Fibroblast of villous mesenchyme (primary cell): ENCODE results near the gene FEN1. TPM values are rescaled to one million over a fixed set of nuclear protein-coding genes. Genes with fewer than 3 reads are reported as not detected.
A peak's percentile ranks its signal among the peaks of the same experiment; 100 is the strongest.

Experiments
- DNase-seq: peaks from one replicate; pipeline ENCODE4 v3.0.0-alpha.2; 2010; ENCODE audit warnings: low read depth
- H3K4me3 ChIP-seq: 2 replicates; pipeline ENCODE4 v1.5.1; 2011; ENCODE audit warnings: low read depth, mild to moderate bottlenecking, low read length
- CTCF ChIP-seq: IDR thresholded peaks from 2 replicates; pipeline ENCODE4 v1.5.1; 2012; ENCODE audit warnings: low read depth, mild to moderate bottlenecking, low read length; ENCODE audit not compliant: insufficient read depth
- total RNA-seq: library from RNA; depleted of rRNA; stranded (reverse); fragments of >200 nt; gene quantifications from 2 replicates; pipeline ENCODE4 v1.2.3, GENCODE V29; 2012

FEN1 gene
- total RNA-seq, 1 donor, result 27.6 TPM

- no peak for TF ChIP-seq CTCF
- peak overlapping the region; percentile 81 for H3K4me3 ChIP-seq
- no peak for DNase-seq
These were observed 21.7 kb downstream of the FEN1 start for GRCh38 chr11:61814247-61814957.

GRCh38 chr11:61814958-61815789, 22.5 kb downstream of the FEN1 start:
- H3K4me3 ChIP-seq, result peak overlapping the region; percentile 81
- no peak for TF ChIP-seq CTCF
- peak; percentile 98 for DNase-seq

GRCh38 chr11:61815790-61816735, 23.4 kb downstream of the FEN1 start:
- peak overlapping the region; percentile 81 for H3K4me3 ChIP-seq
- TF ChIP-seq CTCF, result no peak
- DNase-seq, result peak; percentile 71

- TF ChIP-seq CTCF, result peak; percentile 56
- H3K4me3 ChIP-seq, result peak within 1 kb of the TSS; percentile 81
- peak; percentile 98 for DNase-seq
These were observed 24.2 kb downstream of the FEN1 start, which contains the start of gene FADS1 for GRCh38 chr11:61816736-61817455. Gene FADS1 (minus strand): TSS chr11:61817003. CDS start chr11:61816929, 74 bp downstream.

- TF ChIP-seq CTCF, result no peak
- peak; percentile 14 for DNase-seq
- H3K4me3 ChIP-seq, result peak overlapping the region; percentile 81
These were observed 24.9 kb downstream of the FEN1 start for GRCh38 chr11:61817471-61818202.
